HTERT RPE-1 (cell line): ENCODE measurements around the gene DNAAF3.

Experiments
- in situ Hi-C: fragments of 300-500 bp; cut with MboI; formaldehyde crosslinking; loops from 4 replicates; pipeline ENCODE4 v1.14.3; 2020; ENCODE audit warnings: low sequenced_read_pairs

The DNAAF3 gene

DNA sequence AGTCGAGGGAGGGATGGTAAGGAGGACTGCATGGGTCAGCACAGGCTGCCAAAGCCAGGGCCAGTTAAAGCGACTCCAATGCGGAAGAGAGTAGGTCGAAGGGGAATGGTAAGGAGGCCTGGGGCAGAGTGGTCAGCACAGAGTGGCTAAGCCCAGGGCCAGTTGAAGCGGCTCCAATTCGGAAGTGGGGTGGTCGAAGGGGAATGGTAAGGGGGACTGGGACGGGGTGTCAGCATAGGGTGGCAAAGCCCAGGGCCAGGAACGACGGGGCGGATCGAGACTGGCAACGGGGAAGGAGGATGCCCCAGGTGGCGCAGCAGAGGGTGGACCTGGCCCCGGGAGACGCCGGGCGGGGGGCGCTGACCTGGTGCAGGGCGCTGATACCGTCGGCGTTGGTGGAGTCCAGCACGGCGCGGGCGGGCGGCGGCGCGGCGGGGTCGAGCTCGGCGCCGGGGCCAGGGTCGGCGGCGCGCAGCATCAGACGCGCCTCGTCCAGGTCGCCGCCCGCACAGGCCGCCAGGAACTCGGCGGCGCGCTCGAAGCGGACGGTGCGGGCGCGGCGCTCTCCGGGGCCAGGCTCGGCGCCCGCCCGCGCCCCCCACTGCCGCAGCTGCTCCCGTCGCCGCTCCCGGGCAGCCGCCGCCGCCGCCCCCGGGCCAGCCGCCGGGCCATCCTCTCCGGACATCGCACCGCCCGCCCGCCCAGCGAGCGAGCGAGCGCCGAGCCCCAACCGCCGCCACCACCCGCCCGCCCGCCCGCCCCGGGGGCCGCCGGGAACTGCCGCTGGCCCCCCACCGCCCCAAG lies 49.4 kb downstream of the DNAAF3 start, which contains the start of gene PPP1R12C:
TSS of gene PPP1R12C (minus strand) at position 779 of the 804 bp plus-strand sequence. CDS start at position 685, 94 bp downstream.
- in situ Hi-C loops: no loop called here

DNA sequence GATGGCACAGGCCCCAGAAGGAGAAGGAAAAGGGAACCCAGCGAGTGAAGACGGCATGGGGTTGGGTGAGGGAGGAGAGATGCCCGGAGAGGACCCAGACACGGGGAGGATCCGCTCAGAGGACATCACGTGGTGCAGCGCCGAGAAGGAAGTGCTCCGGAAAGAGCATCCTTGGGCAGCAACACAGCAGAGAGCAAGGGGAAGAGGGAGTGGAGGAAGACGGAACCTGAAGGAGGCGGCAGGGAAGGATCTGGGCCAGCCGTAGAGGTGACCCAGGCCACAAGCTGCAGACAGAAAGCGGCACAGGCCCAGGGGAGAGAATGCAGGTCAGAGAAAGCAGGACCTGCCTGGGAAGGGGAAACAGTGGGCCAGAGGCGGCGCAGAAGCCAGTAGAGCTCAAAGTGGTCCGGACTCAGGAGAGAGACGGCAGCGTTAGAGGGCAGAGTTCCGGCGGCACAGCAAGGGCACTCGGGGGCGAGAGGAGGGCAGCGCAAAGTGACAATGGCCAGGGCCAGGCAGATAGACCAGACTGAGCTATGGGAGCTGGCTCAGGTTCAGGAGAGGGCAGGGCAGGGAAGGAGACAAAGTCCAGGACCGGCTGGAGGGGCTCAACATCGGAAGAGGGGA lies 50.1 kb downstream of the DNAAF3 start:
- in situ Hi-C loops: no loop called here

DNA sequence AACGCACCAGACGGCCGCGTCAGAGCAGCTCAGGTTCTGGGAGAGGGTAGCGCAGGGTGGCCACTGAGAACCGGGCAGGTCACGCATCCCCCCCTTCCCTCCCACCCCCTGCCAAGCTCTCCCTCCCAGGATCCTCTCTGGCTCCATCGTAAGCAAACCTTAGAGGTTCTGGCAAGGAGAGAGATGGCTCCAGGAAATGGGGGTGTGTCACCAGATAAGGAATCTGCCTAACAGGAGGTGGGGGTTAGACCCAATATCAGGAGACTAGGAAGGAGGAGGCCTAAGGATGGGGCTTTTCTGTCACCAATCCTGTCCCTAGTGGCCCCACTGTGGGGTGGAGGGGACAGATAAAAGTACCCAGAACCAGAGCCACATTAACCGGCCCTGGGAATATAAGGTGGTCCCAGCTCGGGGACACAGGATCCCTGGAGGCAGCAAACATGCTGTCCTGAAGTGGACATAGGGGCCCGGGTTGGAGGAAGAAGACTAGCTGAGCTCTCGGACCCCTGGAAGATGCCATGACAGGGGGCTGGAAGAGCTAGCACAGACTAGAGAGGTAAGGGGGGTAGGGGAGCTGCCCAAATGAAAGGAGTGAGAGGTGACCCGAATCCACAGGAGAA lies 50.9 kb downstream of the DNAAF3 start:
- in situ Hi-C loops: no loop called here

GRCh38 chr19:55114566-55115145 lies 51.8 kb downstream of the DNAAF3 start:
- in situ Hi-C loops: no loop called here

DNA sequence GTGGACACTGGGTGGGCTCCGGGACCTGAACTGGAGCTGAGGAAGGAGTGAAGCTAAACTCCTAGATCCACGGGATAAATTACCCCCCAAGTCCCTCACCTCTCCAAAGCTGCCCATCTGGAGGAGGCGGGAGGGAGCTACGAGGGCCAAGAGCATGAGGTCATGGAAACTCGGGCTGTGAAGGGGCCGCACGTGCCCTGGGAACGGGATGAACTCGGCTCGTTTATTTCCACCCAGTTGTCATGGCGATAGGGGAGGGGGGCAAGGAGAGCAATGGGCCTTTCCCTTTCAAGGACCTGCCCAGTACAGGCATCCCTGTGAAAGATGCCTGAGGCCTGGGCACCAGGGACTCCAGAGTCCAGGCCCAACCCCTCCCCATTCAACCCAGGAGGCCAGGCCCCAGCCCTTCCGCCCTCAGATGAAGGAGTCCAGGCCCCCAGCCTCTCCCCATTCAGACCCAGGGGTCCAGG lies 52.8 kb downstream of the DNAAF3 start:
- in situ Hi-C loops: no loop called here

DNA sequence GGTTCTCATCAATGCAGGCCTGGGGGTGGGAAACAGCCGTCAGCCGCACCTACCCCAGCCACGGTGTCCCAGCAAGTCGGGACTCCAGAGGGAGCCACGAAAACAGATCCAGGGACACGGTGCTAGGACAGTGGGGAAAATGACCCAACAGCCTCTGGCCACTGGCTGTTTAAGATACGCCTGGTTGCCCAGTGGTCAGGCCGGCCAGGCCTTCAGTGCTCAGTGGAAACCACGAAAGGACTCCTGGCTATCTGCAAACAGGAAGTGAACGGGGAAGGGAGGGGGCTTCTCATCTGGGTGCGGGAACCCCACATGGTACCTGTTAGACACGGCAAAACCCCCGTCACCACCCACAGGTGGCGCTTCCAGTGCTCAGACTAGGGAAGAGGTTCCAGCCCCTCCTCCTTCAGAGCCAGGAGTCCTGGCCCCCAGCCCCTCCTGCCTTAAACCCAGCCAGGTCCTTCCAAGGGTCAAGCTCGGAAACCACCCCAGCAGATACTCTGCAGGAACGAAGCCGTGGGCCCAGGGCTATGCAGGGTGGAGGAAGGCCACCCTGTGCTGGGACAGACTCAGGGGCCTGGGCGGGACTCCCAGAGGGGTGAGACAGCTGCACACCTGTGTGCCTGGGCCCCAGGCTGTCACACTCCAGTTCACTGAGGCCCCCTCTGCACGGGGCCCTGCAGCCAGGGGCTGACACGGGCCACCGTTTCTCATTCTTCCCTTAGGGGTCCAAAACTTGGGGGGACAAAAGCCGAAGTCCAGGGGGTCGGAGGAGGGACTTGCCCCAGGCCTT lies 53.4 kb downstream of the DNAAF3 start:
- in situ Hi-C loops: no loop called here

DNA sequence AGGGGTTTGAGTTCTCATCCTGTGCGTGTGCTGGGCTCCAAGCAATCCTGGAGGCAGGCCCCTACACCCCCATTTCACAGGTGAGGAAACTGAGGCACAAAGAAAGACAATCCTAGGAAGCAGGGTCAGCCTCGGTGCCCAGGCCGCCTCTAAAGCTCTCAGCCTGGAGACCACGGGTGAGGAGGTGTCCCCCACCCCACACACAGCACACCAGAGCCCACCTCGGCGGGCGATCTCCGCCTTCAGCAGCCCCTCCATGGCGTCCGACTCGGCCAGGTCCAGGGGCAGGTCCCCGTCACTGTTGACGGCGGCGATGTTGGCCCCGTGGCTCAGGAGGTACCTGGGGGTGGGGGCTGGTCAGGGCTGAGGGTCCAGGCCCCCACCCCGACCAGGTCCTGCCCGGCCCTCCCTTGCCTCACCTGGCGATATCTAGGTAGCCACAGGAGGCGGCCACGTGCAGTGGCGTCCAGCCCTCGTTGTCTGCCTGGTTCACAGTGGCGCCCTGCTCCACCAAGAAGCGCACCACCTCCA lies 54.1 kb downstream of the DNAAF3 start:
- in situ Hi-C loops: no loop called here

- in situ Hi-C loops: no loop called here
Observed at GRCh38 chr19:55111238-55111831, 55.1 kb downstream of the DNAAF3 start.

GRCh38 chr19:55109527-55110291 lies 56.7 kb downstream of the DNAAF3 start:
- in situ Hi-C loops: no loop called here
